HG02759 (cell line): ENCODE results near the gene BSDC1.
A peak's percentile ranks its signal among the peaks of the same experiment; 100 is the strongest.

Experiments used
- ATAC-seq: cut with Tn5 transposase; IDR thresholded peaks from one replicate; pipeline ENCODE4 v1.9.1; 2021; ENCODE audit warnings: mild to moderate bottlenecking, moderate library complexity; ENCODE audit not compliant: unreplicated experiment

Gene BSDC1

DNA sequence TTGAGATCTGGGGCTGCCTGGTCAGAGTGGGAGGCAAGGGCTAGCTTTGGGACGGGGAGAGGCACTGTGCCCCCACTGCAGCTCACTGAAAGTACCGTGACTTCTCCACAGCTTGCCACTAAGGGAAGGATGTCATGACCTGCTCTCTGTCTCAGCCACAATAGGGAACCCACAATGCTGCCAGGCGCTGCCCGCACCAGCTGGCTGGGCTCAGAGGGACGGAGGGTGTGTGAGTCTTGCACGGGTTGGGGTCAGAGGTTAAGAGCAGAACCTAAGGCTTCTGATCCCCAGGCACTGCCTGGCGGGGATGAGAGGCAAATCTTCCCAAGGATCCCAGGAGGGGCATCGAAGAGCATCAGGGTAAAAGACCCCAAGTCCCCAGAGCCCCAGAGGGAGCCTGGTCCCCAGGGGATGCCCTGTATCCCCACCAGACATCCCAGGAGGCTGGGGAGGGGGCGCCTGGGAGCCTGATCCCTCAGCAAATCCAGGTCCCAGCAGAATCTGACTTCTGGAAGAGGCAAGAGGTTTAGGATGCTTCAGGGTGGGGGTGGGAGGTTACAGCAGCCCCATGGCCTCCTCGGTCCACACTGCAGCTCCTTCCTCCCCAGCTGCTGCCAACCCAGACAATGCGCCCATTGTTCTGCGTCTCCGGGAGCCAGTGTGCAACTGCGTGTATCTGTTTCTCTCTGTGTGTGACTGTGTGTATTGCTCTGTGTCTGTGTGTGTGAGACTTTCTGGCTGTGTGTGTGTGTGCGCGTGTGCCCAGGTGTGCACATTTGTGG, 56.2 kb downstream of the BSDC1 start:
- ATAC-seq, result peak; percentile 19

DNA sequence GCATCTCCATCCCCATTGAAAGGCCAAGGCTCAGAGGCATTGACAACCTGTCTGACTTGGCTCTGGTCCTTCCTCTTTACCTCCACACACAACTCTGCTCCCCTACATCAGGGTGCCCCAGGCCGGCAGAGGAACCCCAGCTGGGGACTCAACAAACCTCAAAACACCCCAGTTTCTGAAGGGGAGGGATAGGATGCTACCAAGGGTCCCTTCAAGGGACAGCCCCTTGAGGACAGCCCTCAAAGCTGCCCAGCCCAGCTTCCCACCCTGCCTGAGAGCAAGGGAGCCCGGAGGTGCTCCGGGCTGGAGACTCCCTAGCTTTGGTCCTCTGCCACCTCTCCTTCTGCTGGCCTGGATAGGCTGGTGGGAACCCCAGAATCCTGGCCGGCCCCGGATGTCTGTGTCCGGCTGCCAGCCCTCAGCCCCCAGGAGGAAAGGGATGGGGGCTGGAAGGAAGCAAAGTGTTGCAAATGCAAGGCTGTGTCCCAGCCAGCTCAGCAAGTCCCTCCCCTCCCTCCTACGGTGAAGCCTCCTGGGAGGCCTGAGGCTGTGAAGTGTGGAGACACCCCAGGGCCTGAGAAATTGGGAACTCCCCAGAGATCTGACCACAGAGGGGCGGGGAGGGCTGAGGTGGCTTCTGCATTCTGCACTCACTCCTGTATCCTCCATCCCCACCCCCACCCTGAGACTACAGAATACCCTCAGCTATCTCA, 57.1 kb downstream of the BSDC1 start:
- ATAC-seq, result peak; percentile 33

DNA sequence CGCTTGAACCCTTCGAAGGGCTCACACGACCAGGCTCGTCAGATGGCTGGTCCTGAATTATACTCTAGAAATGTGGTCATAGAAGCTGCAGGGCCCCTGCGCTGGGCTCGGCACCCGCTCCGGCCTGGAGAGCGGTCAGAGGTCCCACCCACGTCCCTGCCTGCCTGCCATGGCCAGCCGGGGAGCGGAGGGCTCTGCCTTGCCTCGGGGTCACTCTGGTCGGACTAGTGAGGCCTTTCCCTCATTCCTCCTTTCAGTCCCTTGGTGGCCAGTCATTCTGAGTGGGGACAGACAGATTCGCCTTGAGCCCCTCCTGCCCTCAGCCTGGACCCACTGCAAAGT, 57.7 kb downstream of the BSDC1 start:
- ATAC-seq, result no peak

DNA sequence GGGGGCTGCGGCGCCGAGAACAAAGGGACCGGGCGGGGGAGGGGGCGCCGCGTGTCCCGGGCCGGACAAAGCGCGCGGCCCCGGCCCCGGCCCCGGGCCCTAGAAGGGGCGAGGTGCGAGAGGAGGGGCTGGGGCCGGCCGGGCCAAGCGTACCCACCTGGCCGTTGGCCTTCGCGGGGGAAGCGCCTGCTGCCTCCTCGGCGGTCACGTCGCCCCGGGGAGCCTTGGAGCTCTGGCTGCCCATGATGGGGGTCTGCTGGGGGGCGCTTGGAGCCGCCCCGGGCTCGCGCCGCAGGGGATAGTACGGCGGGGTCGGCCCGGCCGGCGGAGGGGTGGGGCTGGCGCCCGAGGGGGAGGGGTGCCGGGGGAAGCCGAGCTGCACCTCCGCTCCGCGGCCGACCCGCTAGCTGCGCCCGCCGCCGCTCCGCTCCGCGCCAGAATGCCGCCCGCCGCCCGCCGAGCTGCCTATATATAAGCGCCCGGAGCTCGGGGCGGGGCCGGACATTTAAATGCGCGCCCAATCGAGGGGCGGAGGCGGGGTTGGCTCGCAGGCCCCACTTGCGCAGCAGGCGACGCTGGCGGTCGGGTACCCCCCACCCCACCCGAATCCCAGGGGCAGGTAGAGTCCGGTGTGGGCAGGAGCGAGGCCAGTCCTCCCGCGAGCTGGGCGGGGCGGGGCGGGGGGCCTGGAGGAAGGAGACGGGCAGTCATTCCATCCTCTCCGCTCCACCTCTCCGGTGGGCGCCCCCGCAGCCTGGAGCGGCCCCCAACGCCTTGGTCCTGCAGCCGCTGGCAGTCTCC, 58.3 kb downstream of the BSDC1 start, which contains the start of gene MARCKSL1:
Gene MARCKSL1, minus strand, starts transcription at position 444 of the 801 bp plus-strand sequence. Its CDS starts 200 bp downstream, at position 244.
- ATAC-seq, result peak; percentile 54

DNA sequence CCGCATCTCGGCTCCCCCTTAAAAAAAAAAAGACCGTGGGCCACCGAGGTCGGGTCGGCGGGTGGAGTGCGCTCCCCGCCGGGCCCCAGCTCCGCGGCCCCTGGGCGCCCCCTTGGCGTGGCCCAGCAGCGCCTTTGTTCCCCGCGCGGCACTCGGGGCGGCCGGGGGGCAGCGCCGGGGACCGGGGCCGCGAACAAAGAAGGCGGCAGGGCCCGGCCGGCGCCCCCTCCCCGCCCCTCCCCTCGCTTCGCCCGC, 58.8 kb downstream of the BSDC1 start:
- ATAC-seq, result peak; percentile 2

DNA sequence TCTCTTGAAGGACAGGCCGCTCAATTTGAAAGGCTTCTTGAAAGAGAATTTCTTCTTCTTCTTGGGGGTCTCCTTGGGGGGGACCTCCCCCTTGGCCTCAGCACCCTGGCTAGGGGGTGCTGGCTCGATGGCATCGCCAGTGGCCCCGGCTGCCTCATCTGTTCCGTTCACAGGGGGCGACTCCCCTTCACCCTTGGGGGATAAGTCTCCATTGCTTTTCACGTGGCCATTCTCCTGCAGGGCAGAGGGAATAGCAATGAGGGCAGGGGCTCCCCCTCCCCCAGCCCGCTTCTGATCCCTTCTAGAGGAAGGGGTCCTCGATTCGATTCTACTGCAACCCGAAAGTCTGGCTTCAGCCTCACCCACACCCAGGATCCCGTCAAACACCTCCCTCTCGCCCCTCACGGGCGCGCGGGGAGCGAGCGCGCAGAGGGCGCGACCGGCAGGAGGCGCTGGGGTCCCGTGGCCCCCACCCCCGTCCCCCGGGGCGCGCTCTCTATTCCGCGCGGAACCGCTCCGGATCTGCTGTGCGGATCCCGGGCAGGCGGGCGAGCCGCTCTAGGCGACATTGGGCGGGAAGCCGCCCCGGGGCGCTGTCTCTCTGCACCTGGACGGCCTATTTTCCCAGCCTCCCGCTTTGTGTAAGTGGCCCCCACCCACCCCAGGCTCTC, 59.2 kb downstream of the BSDC1 start:
- peak; percentile 18 for ATAC-seq

DNA sequence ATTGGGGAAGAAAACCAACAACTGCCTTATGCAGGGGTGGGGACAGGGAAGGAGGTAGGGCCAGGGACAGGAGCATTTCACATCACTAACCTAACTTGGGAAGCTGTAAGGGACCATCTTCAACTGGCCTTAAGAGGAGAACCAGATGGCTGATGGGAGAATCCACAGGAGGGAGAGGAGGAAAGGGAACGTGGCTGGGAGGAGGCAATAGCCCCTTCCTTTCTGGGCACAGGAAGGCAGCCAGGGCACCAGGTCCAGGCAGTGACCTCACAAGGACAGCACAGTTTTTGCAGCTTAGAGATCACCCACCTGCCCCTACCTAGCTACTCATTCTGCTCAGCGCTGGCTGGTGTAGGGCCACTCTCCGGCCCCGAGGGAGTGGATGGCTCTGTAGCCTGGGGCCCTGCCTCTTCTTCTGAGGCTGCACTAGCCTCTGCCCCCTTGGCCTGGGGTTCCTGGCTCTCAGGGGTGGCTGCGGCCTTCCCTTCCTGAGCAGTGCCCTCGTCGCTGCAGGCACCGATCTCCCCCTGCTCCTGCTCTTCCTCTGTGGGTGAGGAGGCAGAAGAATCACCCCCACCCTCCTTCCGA, 59.9 kb downstream of the BSDC1 start:
- no peak for ATAC-seq

DNA sequence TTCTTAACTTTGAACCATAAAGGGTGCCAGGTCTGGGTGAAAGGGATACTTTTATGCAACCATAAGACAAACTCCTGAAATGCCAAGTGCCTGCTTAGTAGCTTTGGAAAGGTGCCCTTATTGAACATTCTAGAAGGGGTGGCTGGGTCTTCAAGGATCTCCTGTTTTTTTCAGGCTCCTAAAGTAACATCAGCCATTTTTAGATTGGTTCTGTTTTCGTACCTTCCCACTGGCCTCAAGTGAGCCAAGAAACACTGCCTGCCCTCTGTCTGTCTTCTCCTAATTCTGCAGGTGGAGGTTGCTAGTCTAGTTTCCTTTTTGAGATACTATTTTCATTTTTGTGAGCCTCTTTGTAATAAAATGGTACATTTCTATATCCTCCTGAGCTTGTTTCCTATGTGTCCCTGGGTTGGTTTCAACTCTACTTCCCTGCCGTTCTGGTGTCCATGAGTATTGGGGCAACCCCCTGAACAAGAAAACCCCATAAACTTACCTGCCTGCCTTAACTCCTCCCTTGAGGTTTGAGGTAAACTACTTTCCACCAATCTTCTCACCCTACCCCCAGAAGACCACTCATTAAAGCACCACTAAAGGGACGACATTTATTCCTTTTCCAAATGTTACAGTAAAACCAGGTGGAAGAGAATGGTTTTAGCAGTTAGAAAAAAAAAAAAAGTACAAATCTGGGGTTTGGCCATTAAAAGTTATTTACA, 60.8 kb downstream of the BSDC1 start:
- no peak for ATAC-seq

DNA sequence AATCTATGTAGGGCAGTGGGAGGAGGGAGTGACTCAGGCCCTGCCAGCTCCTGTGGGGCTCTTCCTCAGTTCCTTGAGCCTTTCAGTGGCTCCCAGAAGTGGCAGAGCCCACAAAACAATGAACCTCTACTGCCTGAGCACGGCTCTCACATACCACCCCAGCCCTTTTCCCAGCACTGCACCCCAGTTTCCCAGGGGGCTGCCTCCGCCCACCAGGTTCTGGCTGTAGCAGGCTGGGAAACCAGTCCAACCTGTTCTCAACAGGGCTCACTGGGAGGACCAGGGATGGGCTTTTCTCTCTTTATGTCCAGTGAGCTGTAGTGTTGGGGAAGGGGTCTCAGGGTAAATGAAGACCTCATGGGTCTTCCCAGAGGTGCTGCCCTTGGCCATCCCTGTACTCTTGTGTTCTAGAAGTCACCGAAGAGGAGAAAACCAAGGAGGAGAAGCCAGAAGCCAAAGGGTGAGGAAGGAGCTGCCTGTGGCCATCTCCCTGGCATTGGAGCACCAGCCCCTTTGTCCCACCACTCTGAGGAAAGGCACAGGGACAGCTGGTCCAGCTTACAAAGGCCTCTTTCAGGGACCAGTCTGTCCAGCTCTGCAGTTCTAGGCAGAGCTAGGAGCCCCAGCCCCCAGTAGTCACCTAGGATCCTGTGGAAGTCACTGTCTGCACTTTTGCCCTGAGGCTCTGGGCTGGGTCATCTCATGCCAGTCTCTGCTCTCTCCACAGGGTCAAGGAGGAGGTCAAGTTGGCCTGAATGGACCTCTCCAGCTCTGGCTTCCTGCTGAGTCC, 61.8 kb downstream of the BSDC1 start:
- ATAC-seq, result no peak

DNA sequence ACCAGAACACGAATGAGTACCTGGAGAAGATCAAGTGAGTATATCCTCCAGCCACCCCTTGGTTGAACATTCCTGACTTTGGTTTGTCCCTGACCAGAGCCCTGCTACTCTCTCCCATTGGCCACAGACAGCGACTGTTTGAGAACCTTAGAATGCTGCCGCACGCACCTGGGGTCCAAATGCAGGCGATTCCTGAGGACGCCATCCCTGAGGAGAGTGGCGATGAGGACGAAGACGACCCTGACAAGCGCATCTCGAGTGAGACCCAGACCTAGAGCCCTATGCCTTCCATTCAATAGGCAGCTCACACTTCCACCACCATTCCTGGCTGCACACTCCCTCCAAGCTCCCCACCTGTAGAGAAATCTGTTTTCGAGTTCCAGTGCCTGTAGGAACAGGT, 62.7 kb downstream of the BSDC1 start:
- no peak for ATAC-seq

DNA sequence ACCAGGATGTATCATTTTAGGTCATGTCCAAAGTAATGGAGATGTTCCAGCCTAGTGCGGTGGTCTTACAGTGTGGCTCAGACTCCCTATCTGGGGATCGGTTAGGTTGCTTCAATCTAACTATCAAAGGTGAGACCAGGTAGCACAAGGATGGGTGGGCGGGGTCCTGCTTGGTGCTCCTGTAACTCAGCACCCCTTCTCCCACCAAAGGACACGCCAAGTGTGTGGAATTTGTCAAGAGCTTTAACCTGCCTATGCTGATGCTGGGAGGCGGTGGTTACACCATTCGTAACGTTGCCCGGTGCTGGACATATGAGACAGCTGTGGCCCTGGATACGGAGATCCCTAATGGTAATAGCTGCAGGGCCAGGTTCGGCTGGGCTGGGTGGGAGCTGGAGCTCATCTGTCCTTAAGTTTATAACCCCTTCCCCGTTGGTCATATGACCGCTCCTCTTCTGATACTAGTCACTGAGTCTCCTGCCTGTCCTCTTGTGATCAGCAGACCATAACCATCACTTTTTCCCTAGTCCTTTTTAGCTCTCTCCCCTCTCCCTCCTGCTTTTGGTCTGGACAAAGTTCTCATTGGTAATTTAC, 63.6 kb downstream of the BSDC1 start:
- ATAC-seq, result no peak

DNA sequence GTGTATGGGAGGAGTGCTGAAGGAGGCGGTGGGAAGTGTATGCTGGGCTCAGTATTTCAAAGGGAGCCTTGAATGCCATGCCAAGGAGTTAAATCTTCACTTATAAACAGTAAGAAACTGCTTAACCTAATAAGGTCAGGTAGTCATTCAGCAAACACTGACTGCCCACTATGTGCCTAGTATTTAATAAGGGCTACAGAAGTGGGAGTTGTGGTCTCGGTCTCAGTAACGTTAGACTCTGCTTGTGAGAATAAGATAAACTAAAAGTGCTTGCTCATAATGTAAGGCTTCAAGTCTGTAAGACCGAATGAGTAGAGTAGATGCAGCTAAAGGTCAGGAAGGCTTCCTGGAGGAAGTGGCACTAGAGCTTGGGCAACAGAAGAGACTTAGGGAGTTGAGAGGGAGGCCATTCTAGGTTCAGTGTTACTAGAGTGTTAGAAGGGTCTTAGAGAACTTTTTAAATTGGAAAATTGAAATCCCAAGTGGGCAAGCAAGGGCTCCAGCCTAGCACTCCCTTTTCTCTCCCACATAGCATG, 64.2 kb downstream of the BSDC1 start:
- no peak for ATAC-seq

DNA sequence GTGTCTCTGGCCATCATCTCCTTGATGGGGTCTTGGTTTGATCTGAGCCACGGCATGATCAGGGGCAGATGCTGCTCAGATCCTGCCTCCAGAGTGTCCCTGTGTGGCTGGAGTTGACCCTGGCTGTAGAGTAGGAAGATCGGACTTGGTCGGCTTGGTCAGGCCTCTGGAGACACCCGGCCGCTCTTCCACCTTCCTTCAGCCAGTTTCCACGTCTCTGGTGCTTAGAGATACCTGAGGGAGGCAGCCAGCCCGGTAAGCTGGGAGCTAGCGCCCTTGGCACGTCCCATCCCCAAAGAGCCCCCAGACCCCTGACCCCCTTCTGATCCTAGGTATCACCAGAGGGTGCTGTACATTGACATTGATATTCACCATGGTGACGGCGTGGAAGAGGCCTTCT, 67.0 kb downstream of the BSDC1 start:
- ATAC-seq, result no peak

DNA sequence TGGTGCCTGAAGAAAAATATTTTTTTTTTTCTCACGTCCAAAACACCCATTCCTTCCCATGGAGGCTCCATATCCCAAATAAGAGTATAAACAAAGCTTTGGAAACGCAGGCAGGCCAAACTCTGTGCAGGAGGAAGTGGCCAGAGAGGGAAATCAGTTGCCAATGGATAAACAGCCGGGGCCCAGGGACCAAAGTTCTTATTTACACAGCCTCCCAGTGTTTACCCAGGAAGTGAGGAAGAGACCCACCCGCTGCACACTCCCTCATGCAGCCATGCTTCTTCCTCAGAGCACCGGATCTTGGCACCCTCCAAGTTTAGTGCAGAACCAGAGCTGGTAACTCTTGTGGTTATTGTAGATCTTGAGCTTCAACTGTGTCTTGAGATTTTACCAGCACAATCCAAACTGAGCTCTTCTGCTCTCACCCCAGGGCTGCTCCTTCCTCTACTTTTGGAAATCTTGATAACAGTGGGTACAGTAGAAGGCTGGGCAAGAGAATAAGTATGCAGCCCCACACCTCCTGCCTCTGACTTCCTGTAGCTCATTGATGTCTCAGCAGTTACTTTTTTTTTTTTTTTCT, 72.4 kb downstream of the BSDC1 start:
- ATAC-seq, result no peak

DNA sequence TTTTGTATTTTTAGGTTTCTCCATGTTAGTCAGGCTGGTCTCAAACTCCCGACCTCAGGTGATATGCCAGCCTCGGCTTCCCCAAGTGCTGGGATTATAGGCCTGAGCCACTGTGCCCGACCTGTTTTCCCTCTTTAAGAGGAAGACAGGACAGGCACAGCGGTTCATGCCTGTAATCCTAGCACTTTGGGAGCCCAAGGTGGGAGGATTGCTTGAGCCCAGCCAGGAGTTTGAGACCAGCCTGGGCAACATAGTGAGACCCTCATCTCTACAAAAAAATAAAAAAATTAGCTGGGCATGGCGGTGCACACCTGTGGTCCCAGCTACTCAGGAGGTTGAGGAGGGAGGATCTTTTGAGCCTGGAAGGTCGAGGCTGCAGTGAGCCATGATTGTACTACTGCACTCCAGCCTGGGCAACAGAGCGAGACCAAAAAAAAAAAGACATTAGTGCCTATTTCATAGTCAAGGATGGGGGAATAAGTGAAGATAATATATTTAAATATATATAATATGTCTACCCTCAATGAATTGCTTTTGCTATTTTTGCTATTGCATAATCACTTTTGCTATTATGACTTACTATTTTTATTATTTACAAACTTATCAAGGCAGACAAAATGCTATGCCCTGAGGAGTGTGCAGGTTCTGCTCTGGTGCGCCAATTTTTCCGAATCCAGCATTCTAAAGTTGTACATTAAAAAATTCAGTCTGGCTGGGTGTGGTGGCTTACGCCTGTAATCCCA, 75.9 kb downstream of the BSDC1 start:
- ATAC-seq, result no peak

DNA sequence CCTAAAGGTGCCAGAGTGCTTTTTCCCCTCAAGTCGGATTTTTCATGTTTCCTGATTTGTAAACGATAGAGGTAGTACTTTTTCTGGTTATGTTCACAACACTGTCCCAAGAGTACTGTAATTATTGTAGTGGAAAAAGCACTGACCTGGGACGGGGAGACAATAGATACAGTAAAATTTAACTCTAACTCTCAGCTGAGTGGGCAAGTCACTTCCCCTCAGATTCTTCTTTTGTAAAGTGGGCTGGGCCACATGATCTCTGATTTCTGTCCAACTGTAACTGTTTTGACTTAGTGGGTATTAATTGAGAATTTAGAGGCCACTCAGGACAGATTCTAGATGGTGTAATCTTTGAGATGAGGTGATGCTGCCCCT, 77.4 kb downstream of the BSDC1 start:
- ATAC-seq, result peak; percentile 36
